ENCODE data around the gene APOB. TPM values are rescaled to one million over a fixed set of nuclear protein-coding genes. Genes with fewer than 3 reads are reported as not detected.

The APOB gene
- total and polyA plus RNA-seq, 2 of the 13 experiments (the other 11 are each of a cell fraction or from before 2014, with no cell fraction given), result 1,569 to 2,515 TPM

DNA sequence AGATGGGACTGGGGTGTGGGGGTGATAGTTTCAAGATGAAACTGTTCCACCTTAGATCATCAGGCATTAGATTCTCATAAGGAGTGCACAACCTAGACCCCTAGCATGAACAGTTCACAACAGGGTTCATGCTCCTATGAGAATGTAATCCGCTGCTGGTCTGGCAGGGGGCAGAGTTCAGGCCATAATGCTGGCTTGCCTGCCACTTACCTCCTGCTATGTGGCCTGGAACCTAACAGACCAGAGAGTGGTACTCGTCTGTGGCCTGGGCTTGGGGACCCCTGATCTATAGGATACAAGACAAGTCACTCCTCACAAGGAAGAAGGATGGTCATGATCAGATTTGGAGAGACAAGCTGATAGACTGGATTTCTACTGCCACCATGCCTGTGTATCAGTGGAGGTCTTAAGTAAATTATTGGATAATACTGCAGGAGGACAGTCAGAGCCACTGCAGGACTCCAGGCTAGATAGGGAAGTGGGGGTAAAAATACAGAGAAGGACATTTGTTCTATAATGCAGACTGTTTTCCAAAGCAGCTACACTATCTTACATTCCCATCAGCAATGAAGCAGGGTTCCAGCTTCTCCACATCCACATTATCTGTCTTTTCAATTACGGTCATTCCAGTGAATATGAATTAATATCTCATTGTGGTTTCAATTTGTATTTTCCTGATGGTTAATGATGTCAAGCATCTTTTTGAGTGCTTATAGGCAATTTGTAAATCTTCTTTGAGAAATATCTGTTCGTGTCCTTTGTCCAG, 28.8 kb upstream of the APOB start (continued):
- TF ChIP-seq PTBP1 (IDR thresholded peaks at IDR 0.05; ENCODE audit: low read depth, low read length, poor library complexity, severe bottlenecking) (no peak), ZNF3 (CRISPR knock-in tag; IDR thresholded peaks at IDR 0.05) (no peak), ZNF274 (CRISPR knock-in tag; IDR thresholded peaks at IDR 0.05) (no peak), ZNF329 (CRISPR knock-in tag; IDR thresholded peaks at IDR 0.05; ENCODE audit: low read depth) (no peak), GZF1 (CRISPR knock-in tag; IDR thresholded peaks at IDR 0.05) (no peak), ZNF558 (CRISPR knock-in tag; IDR thresholded peaks at IDR 0.05; ENCODE audit: borderline replicate concordance) (no peak), PHF21A (CRISPR knock-in tag; IDR thresholded peaks at IDR 0.05) (no peak), ZNF660 (CRISPR knock-in tag; IDR thresholded peaks at IDR 0.05; ENCODE audit: borderline replicate concordance, low read depth) (no peak), FOXA3 (CRISPR knock-in tag; IDR thresholded peaks at IDR 0.05) (no peak), FOXO1 (CRISPR knock-in tag; IDR thresholded peaks at IDR 0.05) (no peak)
- TF ChIP-seq, protein P1, sequence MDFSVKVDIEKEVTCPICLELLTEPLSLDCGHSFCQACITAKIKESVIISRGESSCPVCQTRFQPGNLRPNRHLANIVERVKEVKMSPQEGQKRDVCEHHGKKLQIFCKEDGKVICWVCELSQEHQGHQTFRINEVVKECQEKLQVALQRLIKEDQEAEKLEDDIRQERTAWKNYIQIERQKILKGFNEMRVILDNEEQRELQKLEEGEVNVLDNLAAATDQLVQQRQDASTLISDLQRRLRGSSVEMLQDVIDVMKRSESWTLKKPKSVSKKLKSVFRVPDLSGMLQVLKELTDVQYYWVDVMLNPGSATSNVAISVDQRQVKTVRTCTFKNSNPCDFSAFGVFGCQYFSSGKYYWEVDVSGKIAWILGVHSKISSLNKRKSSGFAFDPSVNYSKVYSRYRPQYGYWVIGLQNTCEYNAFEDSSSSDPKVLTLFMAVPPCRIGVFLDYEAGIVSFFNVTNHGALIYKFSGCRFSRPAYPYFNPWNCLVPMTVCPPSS (IDR thresholded peaks at IDR 0.05), result no peak
- TF ChIP-seq, protein P2, sequence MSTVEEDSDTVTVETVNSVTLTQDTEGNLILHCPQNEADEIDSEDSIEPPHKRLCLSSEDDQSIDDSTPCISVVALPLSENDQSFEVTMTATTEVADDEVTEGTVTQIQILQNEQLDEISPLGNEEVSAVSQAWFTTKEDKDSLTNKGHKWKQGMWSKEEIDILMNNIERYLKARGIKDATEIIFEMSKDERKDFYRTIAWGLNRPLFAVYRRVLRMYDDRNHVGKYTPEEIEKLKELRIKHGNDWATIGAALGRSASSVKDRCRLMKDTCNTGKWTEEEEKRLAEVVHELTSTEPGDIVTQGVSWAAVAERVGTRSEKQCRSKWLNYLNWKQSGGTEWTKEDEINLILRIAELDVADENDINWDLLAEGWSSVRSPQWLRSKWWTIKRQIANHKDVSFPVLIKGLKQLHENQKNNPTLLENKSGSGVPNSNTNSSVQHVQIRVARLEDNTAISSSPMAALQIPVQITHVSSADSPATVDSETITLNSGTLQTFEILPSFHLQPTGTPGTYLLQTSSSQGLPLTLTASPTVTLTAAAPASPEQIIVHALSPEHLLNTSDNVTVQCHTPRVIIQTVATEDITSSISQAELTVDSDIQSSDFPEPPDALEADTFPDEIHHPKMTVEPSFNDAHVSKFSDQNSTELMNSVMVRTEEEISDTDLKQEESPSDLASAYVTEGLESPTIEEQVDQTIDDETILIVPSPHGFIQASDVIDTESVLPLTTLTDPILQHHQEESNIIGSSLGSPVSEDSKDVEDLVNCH (CRISPR knock-in tag; IDR thresholded peaks at IDR 0.05), result no peak
- TF ChIP-seq, protein P3, sequence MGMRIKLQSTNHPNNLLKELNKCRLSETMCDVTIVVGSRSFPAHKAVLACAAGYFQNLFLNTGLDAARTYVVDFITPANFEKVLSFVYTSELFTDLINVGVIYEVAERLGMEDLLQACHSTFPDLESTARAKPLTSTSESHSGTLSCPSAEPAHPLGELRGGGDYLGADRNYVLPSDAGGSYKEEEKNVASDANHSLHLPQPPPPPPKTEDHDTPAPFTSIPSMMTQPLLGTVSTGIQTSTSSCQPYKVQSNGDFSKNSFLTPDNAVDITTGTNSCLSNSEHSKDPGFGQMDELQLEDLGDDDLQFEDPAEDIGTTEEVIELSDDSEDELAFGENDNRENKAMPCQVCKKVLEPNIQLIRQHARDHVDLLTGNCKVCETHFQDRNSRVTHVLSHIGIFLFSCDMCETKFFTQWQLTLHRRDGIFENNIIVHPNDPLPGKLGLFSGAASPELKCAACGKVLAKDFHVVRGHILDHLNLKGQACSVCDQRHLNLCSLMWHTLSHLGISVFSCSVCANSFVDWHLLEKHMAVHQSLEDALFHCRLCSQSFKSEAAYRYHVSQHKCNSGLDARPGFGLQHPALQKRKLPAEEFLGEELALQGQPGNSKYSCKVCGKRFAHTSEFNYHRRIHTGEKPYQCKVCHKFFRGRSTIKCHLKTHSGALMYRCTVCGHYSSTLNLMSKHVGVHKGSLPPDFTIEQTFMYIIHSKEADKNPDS (CRISPR knock-in tag; IDR thresholded peaks at IDR 0.05), result no peak
- TF ChIP-seq, protein P4, sequence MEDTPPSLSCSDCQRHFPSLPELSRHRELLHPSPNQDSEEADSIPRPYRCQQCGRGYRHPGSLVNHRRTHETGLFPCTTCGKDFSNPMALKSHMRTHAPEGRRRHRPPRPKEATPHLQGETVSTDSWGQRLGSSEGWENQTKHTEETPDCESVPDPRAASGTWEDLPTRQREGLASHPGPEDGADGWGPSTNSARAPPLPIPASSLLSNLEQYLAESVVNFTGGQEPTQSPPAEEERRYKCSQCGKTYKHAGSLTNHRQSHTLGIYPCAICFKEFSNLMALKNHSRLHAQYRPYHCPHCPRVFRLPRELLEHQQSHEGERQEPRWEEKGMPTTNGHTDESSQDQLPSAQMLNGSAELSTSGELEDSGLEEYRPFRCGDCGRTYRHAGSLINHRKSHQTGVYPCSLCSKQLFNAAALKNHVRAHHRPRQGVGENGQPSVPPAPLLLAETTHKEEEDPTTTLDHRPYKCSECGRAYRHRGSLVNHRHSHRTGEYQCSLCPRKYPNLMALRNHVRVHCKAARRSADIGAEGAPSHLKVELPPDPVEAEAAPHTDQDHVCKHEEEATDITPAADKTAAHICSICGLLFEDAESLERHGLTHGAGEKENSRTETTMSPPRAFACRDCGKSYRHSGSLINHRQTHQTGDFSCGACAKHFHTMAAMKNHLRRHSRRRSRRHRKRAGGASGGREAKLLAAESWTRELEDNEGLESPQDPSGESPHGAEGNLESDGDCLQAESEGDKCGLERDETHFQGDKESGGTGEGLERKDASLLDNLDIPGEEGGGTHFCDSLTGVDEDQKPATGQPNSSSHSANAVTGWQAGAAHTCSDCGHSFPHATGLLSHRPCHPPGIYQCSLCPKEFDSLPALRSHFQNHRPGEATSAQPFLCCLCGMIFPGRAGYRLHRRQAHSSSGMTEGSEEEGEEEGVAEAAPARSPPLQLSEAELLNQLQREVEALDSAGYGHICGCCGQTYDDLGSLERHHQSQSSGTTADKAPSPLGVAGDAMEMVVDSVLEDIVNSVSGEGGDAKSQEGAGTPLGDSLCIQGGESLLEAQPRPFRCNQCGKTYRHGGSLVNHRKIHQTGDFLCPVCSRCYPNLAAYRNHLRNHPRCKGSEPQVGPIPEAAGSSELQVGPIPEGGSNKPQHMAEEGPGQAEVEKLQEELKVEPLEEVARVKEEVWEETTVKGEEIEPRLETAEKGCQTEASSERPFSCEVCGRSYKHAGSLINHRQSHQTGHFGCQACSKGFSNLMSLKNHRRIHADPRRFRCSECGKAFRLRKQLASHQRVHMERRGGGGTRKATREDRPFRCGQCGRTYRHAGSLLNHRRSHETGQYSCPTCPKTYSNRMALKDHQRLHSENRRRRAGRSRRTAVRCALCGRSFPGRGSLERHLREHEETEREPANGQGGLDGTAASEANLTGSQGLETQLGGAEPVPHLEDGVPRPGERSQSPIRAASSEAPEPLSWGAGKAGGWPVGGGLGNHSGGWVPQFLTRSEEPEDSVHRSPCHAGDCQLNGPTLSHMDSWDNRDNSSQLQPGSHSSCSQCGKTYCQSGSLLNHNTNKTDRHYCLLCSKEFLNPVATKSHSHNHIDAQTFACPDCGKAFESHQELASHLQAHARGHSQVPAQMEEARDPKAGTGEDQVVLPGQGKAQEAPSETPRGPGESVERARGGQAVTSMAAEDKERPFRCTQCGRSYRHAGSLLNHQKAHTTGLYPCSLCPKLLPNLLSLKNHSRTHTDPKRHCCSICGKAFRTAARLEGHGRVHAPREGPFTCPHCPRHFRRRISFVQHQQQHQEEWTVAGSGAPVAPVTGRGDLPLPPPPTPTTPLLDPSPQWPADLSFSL (CRISPR knock-in tag; IDR thresholded peaks at IDR 0.05), result no peak
- TF ChIP-seq, protein P5, sequence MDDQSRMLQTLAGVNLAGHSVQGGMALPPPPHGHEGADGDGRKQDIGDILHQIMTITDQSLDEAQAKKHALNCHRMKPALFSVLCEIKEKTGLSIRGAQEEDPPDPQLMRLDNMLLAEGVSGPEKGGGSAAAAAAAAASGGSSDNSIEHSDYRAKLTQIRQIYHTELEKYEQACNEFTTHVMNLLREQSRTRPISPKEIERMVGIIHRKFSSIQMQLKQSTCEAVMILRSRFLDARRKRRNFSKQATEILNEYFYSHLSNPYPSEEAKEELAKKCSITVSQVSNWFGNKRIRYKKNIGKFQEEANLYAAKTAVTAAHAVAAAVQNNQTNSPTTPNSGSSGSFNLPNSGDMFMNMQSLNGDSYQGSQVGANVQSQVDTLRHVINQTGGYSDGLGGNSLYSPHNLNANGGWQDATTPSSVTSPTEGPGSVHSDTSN (CRISPR knock-in tag; IDR thresholded peaks at IDR 0.05; ENCODE audit: borderline replicate concordance), result no peak

Measured in HepG2 (cell line).